Measurements from ENCODE around the gene TRIM74.
"Not testable (repeated sequence)": the region's sequence is repeated elsewhere in the genome, so short reads cannot be mapped to it uniquely, and the experiment has no call there.

TRIM74 gene

DNA sequence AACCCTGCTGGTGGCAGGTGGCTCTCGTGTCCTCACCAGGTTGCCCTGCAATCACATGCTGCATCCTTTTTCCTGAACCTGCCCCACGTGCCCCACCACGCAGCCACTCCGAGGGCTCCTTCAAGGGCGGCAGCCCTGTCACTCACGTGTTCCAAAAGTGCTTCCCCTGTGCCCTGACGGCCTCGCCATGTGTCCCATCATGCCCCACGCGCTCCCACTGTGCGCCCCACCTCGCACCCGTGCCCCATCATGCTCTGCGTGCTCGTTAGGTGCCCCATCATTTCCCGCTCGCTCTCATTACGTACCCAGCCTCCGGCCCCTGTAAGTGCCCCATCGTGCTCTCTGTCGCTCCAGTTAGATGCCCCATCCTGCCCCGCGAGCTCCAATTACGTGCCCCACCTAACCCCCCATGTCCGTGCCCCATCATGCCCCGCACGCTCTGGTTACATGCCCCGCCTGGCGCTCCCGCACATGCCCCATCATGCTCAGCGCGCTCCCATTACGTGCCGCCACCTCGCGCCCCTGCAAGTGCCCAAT, at the start of gene TRIM74:
TRIM74 (minus strand) TSS at position 487 of the 537 bp plus-strand sequence. CDS start 3,309 bp downstream, outside the sequence.
- DNase-seq = not testable (repeated sequence)

GRCh38 chr7:73006491-73006890, 37.2 kb upstream of the TRIM74 start:
- DNase-seq = not testable (repeated sequence)

DNA sequence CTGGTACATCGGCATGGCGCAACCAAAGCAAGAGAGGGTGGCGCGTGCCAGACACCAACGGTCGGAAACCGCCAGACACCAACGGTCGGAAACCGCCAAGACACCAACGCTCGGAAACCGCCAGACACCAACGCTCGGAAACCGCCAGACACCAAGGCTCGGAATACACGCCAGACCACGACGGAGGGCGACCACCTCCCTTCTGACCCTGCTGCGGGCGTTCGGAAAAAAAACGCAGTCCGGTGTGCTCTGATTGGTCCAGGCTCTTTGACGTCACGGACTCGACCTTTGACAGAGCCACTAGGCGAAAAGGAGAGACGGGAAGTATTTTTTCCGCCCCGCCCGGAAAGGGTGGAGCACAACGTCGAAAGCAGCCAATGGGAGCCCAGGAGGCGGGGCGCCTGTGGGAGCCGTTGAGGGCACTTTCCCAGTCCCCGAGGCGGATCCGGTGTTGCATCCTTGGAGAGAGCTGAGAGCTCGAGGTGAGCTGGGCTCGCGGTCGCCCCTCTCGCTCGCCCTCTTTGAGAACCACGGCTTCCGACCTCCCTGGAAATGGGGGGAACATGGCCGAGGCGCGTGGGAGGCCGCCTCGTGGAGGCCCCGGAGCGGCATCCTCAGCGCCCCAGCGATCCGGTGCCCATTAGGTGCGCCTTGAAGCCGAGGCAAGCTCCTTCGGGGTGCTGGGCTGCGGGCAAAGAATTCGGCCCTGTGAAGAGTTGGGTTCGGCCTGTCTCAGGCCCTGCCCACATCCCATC, 36.6 kb upstream of the TRIM74 start:
- DNase-seq = peak; percentile 97

DNA sequence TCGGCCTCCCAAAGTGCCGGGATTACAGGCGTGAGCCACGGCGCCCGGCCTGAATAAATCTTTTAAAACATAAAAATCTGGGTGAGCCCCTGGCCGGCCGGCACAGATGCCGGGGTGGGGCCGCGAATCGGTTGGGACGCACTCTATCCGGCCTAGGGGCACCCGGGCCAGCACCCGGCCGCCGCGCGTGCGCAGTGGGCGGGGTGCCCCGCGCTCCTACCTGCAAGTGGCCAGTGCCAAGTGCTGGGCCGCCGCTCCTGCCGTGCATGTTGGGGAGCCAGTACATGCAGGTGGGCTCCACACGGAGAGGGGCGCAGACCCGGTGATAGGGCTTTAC, 36.1 kb upstream of the TRIM74 start:
- peak; percentile 86 for DNase-seq

DNA sequence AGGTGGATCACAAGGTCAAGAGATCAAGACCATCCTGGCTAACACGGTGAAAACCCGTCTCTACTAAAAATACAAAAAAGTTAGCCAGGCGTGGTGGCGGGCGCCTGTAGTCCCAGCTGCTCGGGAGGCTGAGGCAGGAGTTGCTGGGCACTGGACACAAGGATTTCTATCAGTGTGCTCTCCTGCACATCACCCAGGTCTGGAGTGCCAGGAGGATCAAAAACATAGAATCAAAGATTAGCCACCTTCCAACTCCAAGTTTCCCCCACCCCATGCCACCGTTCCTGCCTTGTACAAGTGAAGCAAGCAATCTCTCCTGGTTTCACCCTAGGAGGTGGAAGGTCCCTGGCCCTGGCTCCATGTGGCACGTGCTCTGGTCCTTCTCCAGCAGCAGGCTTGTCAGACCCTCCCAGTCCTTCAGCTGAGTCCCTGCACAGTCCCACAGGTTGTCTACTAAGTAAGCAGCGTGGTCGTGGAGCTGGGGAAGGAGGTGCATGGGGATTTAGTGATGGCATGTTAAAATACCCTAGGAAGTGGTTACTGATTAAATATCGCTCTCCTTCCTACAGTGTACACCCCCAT, 28.7 kb upstream of the TRIM74 start:
- DNase-seq = not testable (repeated sequence)

DNA sequence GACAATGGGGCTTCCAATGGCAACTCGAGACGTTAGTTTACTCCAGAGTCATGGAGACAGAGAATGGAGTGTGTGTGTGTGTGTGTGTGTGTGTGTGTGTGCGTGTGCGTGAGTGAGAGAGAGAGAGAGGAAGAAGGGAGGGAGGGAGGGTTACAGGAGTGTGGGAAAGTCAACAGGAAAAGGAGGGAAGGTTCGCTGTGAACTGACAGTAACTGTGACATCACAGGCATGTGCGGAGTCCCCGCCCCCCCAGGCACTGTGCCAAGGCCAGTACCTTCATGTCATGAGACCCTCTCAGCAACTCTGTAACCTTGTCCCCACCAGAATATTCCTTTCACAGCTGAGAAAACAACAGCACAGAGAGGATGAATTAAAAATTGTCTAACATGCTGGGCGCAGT, 28.2 kb upstream of the TRIM74 start:
- DNase-seq = not testable (repeated sequence)

GRCh38 chr7:72995484-72995883, 26.2 kb upstream of the TRIM74 start:
- DNase-seq = not testable (repeated sequence)

DNA sequence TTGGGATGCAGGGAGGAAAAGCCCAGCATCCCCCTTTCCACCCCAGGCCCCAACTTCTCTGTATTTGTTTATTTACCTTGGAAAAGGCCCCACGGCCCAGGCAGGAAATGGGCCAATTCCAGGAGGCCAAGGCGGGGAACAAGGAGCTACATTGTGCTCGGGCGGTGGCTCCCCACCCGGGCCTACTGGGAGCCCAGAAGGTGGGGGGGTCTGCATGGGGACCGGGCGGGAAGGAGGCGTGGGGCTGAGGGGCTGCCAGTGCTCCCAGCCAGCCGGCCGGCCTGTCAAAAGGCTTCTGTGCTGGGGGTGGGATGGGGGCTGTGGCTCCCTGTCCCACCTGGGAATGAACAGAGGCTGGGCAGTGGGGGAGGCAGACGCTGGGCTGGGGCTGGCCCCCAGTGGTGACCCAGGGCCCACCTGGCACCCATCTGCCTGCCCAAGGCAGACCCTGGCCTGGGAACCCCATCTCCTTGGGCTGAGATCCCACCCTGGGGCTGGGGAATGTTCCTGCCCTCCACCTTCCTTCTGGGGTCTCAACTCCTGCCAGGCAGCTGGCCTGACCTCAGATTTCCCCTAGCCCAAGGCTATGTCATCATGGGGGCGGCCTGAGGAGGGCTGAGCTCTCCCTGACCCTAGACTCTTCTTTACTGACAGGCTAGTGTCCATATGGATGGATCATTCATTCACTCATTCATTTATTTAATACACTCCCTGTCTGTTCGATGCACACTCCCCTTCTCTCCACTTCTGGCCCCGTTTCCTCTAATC, 21.1 kb upstream of the TRIM74 start:
- DNase-seq = not testable (repeated sequence)

- not testable (repeated sequence) for DNase-seq
These were observed 12.8 kb upstream of the TRIM74 start for GRCh38 chr7:72982084-72982483.

DNA sequence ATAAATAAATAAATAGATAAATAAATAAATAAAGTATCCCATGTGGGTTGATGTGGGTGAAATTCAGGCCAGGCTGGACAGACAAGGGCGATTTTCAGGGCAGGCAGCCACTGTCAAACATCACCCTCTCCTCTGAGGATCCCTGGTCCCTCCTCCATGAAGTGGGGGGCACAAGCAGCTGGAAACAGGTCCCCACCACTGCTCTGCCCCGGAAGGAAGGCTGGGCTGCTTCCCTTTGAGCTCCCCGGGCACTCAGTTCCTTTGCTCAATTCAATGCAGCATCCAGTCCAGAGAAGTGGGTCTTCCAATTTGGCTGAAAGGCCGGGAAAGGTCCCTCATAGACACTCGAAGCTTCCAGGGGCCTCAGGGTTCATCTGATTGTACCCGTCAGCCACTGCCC, 11.1 kb upstream of the TRIM74 start:
- not testable (repeated sequence) for DNase-seq

DNA sequence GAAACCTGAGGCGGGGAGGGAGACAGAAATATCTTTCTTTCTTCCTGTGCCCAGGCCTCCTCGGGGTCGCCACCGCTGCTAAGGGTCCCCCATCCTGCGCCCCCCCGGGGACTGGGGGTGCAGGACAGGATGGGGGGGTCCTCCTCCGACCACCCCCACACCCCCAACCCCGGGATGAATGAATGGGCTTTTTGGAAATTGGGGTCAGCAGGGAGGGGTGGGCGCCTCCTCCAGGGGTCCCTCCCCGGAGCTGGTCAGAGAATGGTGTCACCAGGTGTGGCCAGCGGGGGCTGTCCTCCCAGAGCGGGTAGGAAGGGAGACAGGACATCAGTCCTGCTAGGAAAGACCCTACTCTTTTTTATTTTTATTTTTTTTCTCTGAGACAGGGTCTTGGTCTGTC, 7.2 kb upstream of the TRIM74 start:
- DNase-seq = not testable (repeated sequence)

DNA sequence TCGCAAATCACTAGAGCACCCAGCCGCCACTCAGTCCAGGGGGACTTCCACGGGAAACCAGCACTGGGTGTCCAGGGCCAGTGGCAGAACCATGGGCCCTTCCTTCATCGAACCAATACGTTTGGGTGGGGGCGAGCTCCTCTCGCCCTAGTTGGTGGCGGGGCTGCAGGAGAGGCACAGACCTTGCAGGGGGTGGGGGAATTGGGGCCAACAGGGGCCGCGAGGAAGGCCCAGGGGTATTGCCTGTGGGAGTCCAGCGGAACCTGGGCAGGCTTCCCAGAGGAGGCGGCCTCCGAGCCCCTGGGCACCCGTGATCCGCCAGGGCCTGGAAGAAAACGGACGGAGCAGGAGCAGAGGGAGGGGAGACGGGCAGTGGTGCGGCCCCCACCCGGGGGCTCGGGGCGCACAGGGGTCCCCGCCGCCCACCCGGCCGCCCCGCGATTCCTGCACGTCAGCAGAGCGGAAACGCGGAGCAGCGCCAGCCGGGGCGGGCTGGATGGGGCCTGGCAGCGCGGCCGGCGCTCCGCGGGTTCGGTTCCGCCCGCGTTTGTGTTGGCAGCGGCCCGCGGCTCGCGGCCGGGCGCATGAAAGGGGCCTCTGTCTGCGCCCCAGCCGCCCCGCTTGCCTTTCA, 6.5 kb upstream of the TRIM74 start:
- not testable (repeated sequence) for DNase-seq

DNA sequence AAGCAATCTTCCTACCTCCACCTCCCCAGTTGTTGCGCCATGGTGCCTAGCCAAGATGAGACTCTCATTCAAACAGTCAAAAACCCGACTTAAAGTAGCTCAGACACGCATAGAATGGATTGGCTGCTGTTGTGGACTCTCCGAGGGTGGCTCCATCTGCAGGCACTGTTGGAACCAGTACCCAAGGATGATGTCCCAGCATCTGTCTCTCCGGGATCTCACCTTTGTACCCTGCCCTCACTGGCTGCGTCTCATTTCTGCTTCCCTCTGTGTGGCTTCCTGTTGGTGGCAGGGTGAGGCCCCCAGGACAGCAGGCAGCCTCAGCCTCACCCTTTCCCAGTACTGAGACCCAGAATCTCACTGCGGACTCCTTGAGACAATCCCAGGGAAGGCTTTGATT, 5.5 kb upstream of the TRIM74 start:
- DNase-seq = not testable (repeated sequence)

GRCh38 chr7:72971505-72971904, 2.2 kb upstream of the TRIM74 start:
- DNase-seq = not testable (repeated sequence)

- not testable (repeated sequence) for DNase-seq
These were observed 422 bp upstream of the TRIM74 start for GRCh38 chr7:72969688-72970087.

DNA sequence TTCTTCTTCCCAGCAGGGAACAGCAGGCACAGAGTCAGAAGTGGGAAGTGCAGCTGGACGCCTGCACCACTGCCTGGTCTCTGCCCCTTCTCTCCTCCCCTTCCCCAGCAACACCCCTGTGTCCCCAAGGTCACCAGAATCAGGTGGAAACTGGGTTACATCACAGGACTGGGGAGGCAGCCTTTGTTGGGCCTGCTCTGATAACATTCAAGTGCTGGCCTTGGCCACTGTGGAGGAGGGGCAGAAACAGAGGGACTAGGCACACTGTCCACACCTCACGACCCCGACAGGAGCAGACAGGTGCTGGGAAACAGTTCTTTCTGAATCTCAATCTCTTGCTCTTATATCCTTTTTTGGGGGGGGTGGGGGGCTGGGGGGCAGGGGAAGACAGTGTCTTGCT, 2.4 kb downstream of the TRIM74 start:
- not testable (repeated sequence) for DNase-seq

GRCh38 chr7:72965186-72965975, 3.9 kb downstream of the TRIM74 start:
- not testable (repeated sequence) for DNase-seq

- not testable (repeated sequence) for DNase-seq
These were observed 6.2 kb downstream of the TRIM74 start for GRCh38 chr7:72963056-72963455.

- not testable (repeated sequence) for DNase-seq
These were observed 8.0 kb downstream of the TRIM74 start for GRCh38 chr7:72961346-72961650.

GRCh38 chr7:72960626-72961345, 8.5 kb downstream of the TRIM74 start:
- not testable (repeated sequence) for DNase-seq

DNA sequence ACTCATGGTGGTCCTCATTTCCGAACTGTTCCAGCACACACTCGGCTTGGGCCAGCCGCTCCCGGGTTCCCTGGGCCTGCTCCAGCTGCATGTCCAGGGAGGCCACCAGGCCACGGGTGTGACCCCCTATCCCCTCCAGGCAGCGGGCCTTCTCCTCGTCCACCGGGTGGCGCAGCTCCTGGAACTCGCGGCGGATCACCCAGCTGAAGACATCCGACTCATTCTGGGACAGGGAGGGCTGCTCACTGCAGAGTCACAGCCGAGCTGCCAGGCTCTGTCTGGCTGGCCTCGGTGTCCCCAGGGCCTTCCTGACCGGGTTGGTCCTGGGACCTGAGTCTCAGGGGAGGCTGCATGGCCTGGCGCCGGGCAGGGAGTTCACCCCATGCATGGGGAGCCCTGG, 9.2 kb downstream of the TRIM74 start:
- not testable (repeated sequence) for DNase-seq

Data from activated CD4-positive, alpha-beta T cell treated with anti-CD3 and anti-CD28 coated beads, Interleukin-2, Interleukin-6, amounts not matched to agents 100 ng/mL and 50 ng/mL, durations not matched to agents 16 hours and 8 hours (primary cell).